Endothelial cell of umbilical vein (primary cell): ENCODE data around the gene UGT2B7. TPM values are rescaled to one million over a fixed set of nuclear protein-coding genes. Genes with fewer than 3 reads are reported as not detected.

ENCODE experiments used
- BruUV-seq: library from RNA; stranded (reverse); fragments of 400-500 nt; replicated peaks from 2 replicates; lab custom pipeline; 2021; lab: Mats Ljungman, UMichigan
- CTCF ChIA-PET: fragments of 300-600, 350-600 bp; sonication (Branson Sonifier 250); formaldehyde crosslinking; loops from one replicate; lab custom pipeline; 2021; ENCODE audit warnings: antibody characterized with exemption, inconsistent platforms; lab: Charles Lee
- POLR2A ChIA-PET: fragments of 300-600, 350-600 bp; sonication (Branson Sonifier 250); formaldehyde crosslinking; loops from one replicate; lab custom pipeline; 2021; ENCODE audit warnings: antibody characterized with exemption, inconsistent platforms; lab: Charles Lee
- DNase-seq: peaks from one replicate; pipeline ENCODE4 v3.0.0-alpha.2; 2011; ENCODE audit warnings: low read depth, low spot score
- FAIRE-seq: peaks from 2 replicates; lab custom pipeline; 2011; peaks lifted over from hg19 to GRCh38; lab: Jason Lieb, UNC
- H2AFZ ChIP-seq: 2 replicates; pipeline ENCODE4 v1.6.0; 2012; ENCODE audit warnings: low read depth, low read length, control low read depth, inconsistent platforms
- H3K27ac ChIP-seq: 2 replicates; pipeline ENCODE4 v1.5.1; 2011; ENCODE audit warnings: low read depth, mild to moderate bottlenecking, control low read depth, low read length, moderate library complexity; ENCODE audit not compliant: insufficient read depth
- H3K27me3 ChIP-seq, 2 experiments: 2 replicates each; pipeline versions ENCODE4 v1.6.0 to v1.6.1; 2011; ENCODE audit warnings: low read length in 2 of 2, mixed read lengths in 1 of 2; ENCODE audit not compliant: control insufficient read depth in 2 of 2, insufficient read depth in 2 of 2
- H3K36me3 ChIP-seq, 2 experiments: 2 replicates in 1 of 2; 3 replicates in 1 of 2; pipeline ENCODE4 v1.5.1; 2011; ENCODE audit warnings: low read length in 2 of 2, mild to moderate bottlenecking in 1 of 2, moderate library complexity in 1 of 2; ENCODE audit not compliant: control insufficient read depth in 2 of 2, insufficient read depth in 2 of 2; ENCODE audit errors: extremely low read depth in 1 of 2
- H3K4me1 ChIP-seq: 3 replicates; pipeline ENCODE4 v1.5.1; 2011; ENCODE audit warnings: mild to moderate bottlenecking, low read length; ENCODE audit not compliant: control insufficient read depth, insufficient read depth; ENCODE audit errors: extremely low read depth
- H3K4me2 ChIP-seq: 2 replicates; pipeline ENCODE4 v1.6.1; 2011; ENCODE audit warnings: low read length, control low read depth, mixed read lengths; ENCODE audit not compliant: insufficient read depth
- H3K4me3 ChIP-seq, 3 experiments: fragments of 200-600 bp in 1 of 3; sonication (generic), shearing (Covaris generic) in 1 of 3; replicated peaks in 1 of 3; 2 replicates each; pipeline ENCODE4 v1.5.1; 2011 to 2016; ENCODE audit warnings: control low read depth in 3 of 3, low read length in 3 of 3, mild to moderate bottlenecking in 2 of 3, inconsistent platforms in 1 of 3, low read depth in 1 of 3, moderate library complexity in 1 of 3; ENCODE audit not compliant: insufficient read depth in 1 of 3
- H3K79me2 ChIP-seq: 2 replicates; pipeline ENCODE4 v1.6.0; 2012; ENCODE audit warnings: low read length, inconsistent platforms; ENCODE audit not compliant: control insufficient read depth, insufficient read depth
- H3K9ac ChIP-seq: replicated peaks from 2 replicates; pipeline ENCODE3; 2011; ENCODE audit warnings: low read length, control low read depth; ENCODE audit not compliant: insufficient read depth; ENCODE audit errors: extremely low read depth
- H3K9me1 ChIP-seq: replicated peaks from 3 replicates; pipeline ENCODE4 v1.6.0; 2011; ENCODE audit warnings: mild to moderate bottlenecking, low read length; ENCODE audit not compliant: control insufficient read depth, insufficient read depth; ENCODE audit errors: extremely low read depth
- H3K9me3 ChIP-seq: replicated peaks from 2 replicates; pipeline ENCODE4 v1.5.1; 2012; ENCODE audit warnings: low read length, inconsistent platforms; ENCODE audit not compliant: control insufficient read depth, insufficient read depth
- H4K20me1 ChIP-seq: replicated peaks from 2 replicates; pipeline ENCODE3; 2011; ENCODE audit warnings: mild to moderate bottlenecking, low read length; ENCODE audit not compliant: control insufficient read depth, insufficient read depth; ENCODE audit errors: extremely low read depth
- CTCF ChIP-seq, 2 donors: IDR thresholded peaks; 1 replicate in 1 of 2; 2 replicates in 1 of 2; pipeline ENCODE4 v1.5.1; 2011; ENCODE audit warnings: low read length in 2 of 2, mild to moderate bottlenecking in 2 of 2, moderate library complexity in 2 of 2, control low read depth in 1 of 2, inconsistent platforms in 1 of 2, low read depth in 1 of 2; ENCODE audit not compliant: insufficient read depth in 1 of 2; ENCODE audit errors: extremely low read depth in 1 of 2
- GATA2 ChIP-seq: IDR thresholded peaks from 2 replicates; pipeline ENCODE4 v1.7.0; 2011; ENCODE audit warnings: low read depth, mild to moderate bottlenecking, moderate library complexity, mixed read lengths, low read length; ENCODE audit not compliant: insufficient read length, insufficient read depth
- JUN ChIP-seq: IDR thresholded peaks from 2 replicates; pipeline ENCODE4 v1.6.1; 2011; ENCODE audit warnings: borderline replicate concordance, low read depth; ENCODE audit not compliant: insufficient read length, insufficient read depth
- POLR2AphosphoS5 ChIP-seq: IDR thresholded peaks from 2 replicates; pipeline ENCODE4 v1.6.1; 2012; ENCODE audit warnings: low read depth, mild to moderate bottlenecking, control low read depth, low read length, moderate library complexity; ENCODE audit not compliant: insufficient read depth
- dilution Hi-C: fragments of 300-500 bp; cut with MboI; formaldehyde crosslinking; loops from one replicate; pipeline ENCODE4 v1.15.0; 2019; ENCODE audit warnings: low sequenced_read_pairs; ENCODE audit not compliant: extremely low pct_ligation_motif_present
- intact Hi-C: fragments of 100-400 bp; cut with micrococcal nuclease; formaldehyde crosslinking; loops from one replicate; pipeline ENCODE4 v1.10.0; 2022
- polyA plus RNA-seq, 4 experiments: library from polyadenylated mRNA; depleted of rRNA in 3 of 4; stranded (reverse) in 3 of 4; unstranded in 1 of 4; fragments of >200 nt; gene quantifications; 2 replicates each; pipeline versions ENCODE4 v1.2.1 to v1.2.3, GENCODE V29; 2011 to 2012; ENCODE audit warnings: missing spikeins in 1 of 4
- total RNA-seq: library from RNA; stranded (reverse); gene quantifications from 2 replicates; pipeline ENCODE4 v1.2.3, GENCODE V29; 2021

The UGT2B7 gene
- total and polyA plus RNA-seq, 2 donors (not counting 3 experiments of a cell fraction or from before 2014, with no cell fraction given) = not detected

- TF ChIP-seq POLR2AphosphoS5 = no peak
- no peak for TF ChIP-seq CTCF (IDR thresholded peaks at IDR 0.05; ENCODE audit: extremely low read depth in 1 of 2, insufficient read depth in 1 of 2, low read depth in 1 of 2, low read length in 2 of 2)
- no peak for TF ChIP-seq JUN
- no peak for TF ChIP-seq GATA2
- Histone ChIP-seq H4K20me1 (no peaks in the 10 kb centered on the region), H3K27ac (no peak overlapping the region), H3K9me3 (no peaks in the 10 kb centered on the region), H3K79me2 (no peaks in the 10 kb centered on the region), H3K4me1 (peaks cover 9% of the 10 kb centered on the region), H3K36me3 (no peaks in the 10 kb centered on the region), H3K9me1 (no peaks in the 10 kb centered on the region), H3K27me3 (no peaks in the 10 kb centered on the region), H3K9ac (no peak overlapping the region), H3K4me2 (no peak overlapping the region), H3K4me3 (no peak overlapping the region), H2AFZ (no peak overlapping the region)
- intact Hi-C loops (no loop called here), dilution Hi-C loops (no loop called here)
- ChIA-PET POLR2A (no interaction called here), CTCF (interaction anchor here (0.7 to 1.5 kb wide), 2 partner anchors 13 to 112 kb away, joined by 4 to 7 read pairs; no protein-coding TSS in a partner anchor)
- no TSS peak for BruUV-seq
- DNase-seq (no peak), FAIRE-seq (no peak)
Observed at GRCh38 chr4:69058410-69059059, 37.7 kb upstream of the UGT2B7 start.
